Right atrium auricular region (tissue), 2 donors: ENCODE measurements around the gene EPHA7. TPM values are rescaled to one million over a fixed set of nuclear protein-coding genes. Genes with fewer than 3 reads are reported as not detected.

Source experiments
- DNase-seq: peaks from one replicate; pipeline ENCODE4 v3.0.0-alpha.2; 2019; ENCODE audit warnings: low spot score
- H3K27ac ChIP-seq, 2 donors: fragments of 200-600 bp; sonication (generic); 1 replicate in 1 of 2; 2 replicates in 1 of 2; pipeline ENCODE4 v1.5.1; 2016 to 2019
- H3K27me3 ChIP-seq, 2 donors: fragments of 200-600 bp; sonication (generic); one replicate each; pipeline versions ENCODE4 v1.5.1 to v1.6.0; 2017 to 2019
- H3K36me3 ChIP-seq: fragments of 200-600 bp; sonication (generic); one replicate; pipeline ENCODE4 v1.5.1; 2016
- H3K4me1 ChIP-seq, 2 donors: fragments of 200-600 bp; sonication (generic); one replicate each; pipeline versions ENCODE4 v1.5.1 to v1.6.0; 2017 to 2019
- H3K4me3 ChIP-seq, 2 donors: fragments of 200-600 bp; sonication (generic); 1 replicate in 1 of 2; 2 replicates in 1 of 2; pipeline ENCODE4 v1.5.1; 2017 to 2019; ENCODE audit warnings: mild to moderate bottlenecking in 1 of 2, moderate library complexity in 1 of 2
- H3K9me3 ChIP-seq, 2 donors: fragments of 200-600 bp; sonication (generic); one replicate each; pipeline ENCODE4 v1.5.1; 2019
- total RNA-seq, 2 donors: library from RNA; depleted of rRNA; stranded (reverse); fragments of >200 nt; gene quantifications; one replicate each; pipeline ENCODE4 v1.1.0, GENCODE V29; 2016
- TF ChIP-seq, protein P1 (sequence below), 2 donors: fragments of 200-600 bp; sonication (generic); IDR thresholded peaks; one replicate each; pipeline ENCODE4 v1.5.1; 2019; ENCODE audit warnings: antibody characterized with exemption in 2 of 2

Gene EPHA7
- total RNA-seq, 2 donors from 2014 or later: 8.4 to 8.8 TPM

DNA sequence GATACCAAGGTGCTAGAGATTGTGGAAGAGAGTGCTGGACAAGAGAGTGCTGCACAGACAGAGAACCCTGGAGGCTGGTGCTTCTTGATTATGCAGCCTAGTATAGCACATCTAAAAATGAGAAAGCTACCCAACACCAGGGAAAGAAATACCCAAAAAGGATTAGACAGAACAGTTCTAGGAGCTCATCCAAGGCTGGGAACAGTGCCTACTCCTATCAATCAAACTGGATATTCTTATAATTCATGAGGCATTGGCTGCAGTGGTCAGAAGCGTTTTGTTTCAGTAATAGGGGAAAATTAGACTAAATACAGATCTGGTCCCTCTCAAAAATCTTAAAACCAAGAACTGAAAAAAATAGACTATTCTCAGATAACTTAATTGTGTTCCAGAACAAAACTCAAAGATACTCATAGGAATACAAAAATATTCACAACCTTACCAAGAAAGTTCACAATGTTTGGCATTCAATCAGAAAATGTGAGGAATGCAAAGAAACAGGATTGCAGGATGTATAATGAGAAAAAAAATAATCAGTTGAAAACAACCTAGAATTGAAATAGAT is 222.9 kb downstream of the EPHA7 start:
- Histone ChIP-seq H3K9me3 (no peaks in the 10 kb centered on the region), H3K27ac (no peak overlapping the region), H3K27me3 (no peaks in the 10 kb centered on the region), H3K4me3 (no peak overlapping the region), H3K4me1 (no peaks in the 10 kb centered on the region), H3K36me3 (no peaks in the 10 kb centered on the region)
- TF ChIP-seq, protein P1, sequence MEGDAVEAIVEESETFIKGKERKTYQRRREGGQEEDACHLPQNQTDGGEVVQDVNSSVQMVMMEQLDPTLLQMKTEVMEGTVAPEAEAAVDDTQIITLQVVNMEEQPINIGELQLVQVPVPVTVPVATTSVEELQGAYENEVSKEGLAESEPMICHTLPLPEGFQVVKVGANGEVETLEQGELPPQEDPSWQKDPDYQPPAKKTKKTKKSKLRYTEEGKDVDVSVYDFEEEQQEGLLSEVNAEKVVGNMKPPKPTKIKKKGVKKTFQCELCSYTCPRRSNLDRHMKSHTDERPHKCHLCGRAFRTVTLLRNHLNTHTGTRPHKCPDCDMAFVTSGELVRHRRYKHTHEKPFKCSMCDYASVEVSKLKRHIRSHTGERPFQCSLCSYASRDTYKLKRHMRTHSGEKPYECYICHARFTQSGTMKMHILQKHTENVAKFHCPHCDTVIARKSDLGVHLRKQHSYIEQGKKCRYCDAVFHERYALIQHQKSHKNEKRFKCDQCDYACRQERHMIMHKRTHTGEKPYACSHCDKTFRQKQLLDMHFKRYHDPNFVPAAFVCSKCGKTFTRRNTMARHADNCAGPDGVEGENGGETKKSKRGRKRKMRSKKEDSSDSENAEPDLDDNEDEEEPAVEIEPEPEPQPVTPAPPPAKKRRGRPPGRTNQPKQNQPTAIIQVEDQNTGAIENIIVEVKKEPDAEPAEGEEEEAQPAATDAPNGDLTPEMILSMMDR (IDR thresholded peaks at IDR 0.05): no peak
- DNase-seq: no peak

DNA sequence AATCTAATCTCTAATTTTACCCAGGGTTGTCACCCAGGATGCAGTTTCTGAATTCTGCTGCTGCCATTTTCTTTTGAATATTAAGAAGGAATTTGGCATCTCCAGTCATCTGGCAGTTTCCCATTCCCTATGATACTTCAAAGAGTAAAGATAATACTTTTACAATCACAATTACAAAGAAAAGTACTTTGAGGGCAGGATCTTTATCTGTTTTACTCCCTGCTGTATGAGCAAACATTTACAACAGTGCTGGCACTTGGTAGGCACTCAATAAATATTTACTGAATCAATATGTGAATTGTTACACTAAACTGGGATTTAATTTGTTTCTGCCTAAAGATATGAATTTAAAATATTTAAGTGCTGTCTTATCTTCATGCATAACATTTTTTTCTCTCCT is 224.9 kb downstream of the EPHA7 start:
- H3K27ac ChIP-seq: no peak overlapping the region
- no peak for DNase-seq

DNA sequence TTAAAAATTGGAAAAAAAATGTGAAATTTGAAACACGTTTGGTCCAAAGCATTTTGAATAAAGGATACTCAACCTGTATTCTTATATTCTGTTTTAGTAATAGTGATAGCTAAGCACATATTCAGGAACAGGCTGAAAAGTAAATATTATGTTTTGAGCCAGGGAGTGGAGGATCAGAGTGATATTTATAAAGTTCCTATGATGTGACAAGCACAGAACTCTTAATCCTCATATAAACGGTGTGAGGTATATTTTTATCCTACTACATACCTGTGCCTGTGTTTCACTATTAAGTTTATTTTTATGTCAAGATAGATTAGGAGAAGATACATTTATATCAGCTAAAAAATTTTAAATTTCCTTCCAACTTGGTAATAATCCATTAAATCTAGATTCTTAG is 225.5 kb downstream of the EPHA7 start:
- DNase-seq: no peak
- H3K9me3 ChIP-seq: no peaks in the 10 kb centered on the region
- TF ChIP-seq, protein P1 (IDR thresholded peaks at IDR 0.05): no peak
- H3K4me3 ChIP-seq: no peak overlapping the region
- no peak overlapping the region for H3K27ac ChIP-seq
- H3K27me3 ChIP-seq: no peaks in the 10 kb centered on the region
- no peaks in the 10 kb centered on the region for H3K4me1 ChIP-seq
- no peaks in the 10 kb centered on the region for H3K36me3 ChIP-seq

More for the DNA sequence above, 224.9 kb downstream of the EPHA7 start:
- TF ChIP-seq, protein P1 (IDR thresholded peaks at IDR 0.05): no peak
- Histone ChIP-seq H3K9me3 (no peaks in the 10 kb centered on the region), H3K4me3 (no peak overlapping the region), H3K4me1 (no peaks in the 10 kb centered on the region), H3K27me3 (no peaks in the 10 kb centered on the region), H3K36me3 (no peaks in the 10 kb centered on the region)
